ENCODE measurements around the gene PLEKHG4B. TPM values are rescaled to one million over a fixed set of nuclear protein-coding genes. Genes with fewer than 3 reads are reported as not detected.

The PLEKHG4B gene
- total RNA-seq, 1 experiment from 2014 or later, result 44.3 TPM

GRCh38 chr5:199950-200645, 108.1 kb downstream of the PLEKHG4B start:
- Histone ChIP-seq H3T11ph (ENCODE audit: low read length) (no peak overlapping the region), H3K23ac (ENCODE audit: insufficient read length, low read depth, low read length) (no peak overlapping the region), H3K56ac (ENCODE audit: insufficient read length, low read depth, low read length) (no peak overlapping the region), H2AFZ (ENCODE audit: low read length) (no peak overlapping the region), H4K5ac (ENCODE audit: insufficient read length, low read depth, low read length) (no peak overlapping the region), H4K20me1 (ENCODE audit: control insufficient read depth, insufficient read depth, insufficient read length) (no peaks in the 10 kb centered on the region), H2BK5ac (ENCODE audit: insufficient read length, low read length) (no peak overlapping the region), H3K9ac (ENCODE audit: extremely low read depth, insufficient read length, low read length) (no peak overlapping the region), H3K27ac (ENCODE audit: insufficient read length, low read depth, low read length) (no peak overlapping the region), H3K4ac (ENCODE audit: low read depth, low read length) (no peak overlapping the region), H3K18ac (ENCODE audit: insufficient read length, low read depth, low read length) (no peak overlapping the region), H3K9me3 (ENCODE audit: control insufficient read depth, low read depth, low read length) (no peaks in the 10 kb centered on the region), H4K91ac (ENCODE audit: insufficient read length, low read depth, low read length) (no peak overlapping the region), H2BK15ac (ENCODE audit: low read depth, low read length) (no peak overlapping the region), H3K79me2 (ENCODE audit: insufficient read depth, low read length) (no peaks in the 10 kb centered on the region), H2BK20ac (ENCODE audit: low read depth, low read length, poor library complexity, severe bottlenecking) (no peak overlapping the region), H3K14ac (ENCODE audit: insufficient read depth, low read length) (no peak overlapping the region; the same call in 1 of the 2 replicates), H2BK120ac (ENCODE audit: low read depth, low read length, poor library complexity, severe bottlenecking) (no peak overlapping the region), H4K8ac (replicated peaks; ENCODE audit: insufficient read length, low read depth, low read length) (no peak overlapping the region), H3K4me1 (ENCODE audit: insufficient read depth, low read length) (no peaks in the 10 kb centered on the region), H2BK12ac (ENCODE audit: insufficient read length, low read depth, low read length) (no peak overlapping the region), H2AK5ac (ENCODE audit: insufficient read length, low read length) (no peak overlapping the region), H3K27me3 (ENCODE audit: insufficient read depth, low read length) (no peaks in the 10 kb centered on the region), H3K79me1 (ENCODE audit: insufficient read depth, low read depth, low read length, poor library complexity, severe bottlenecking) (no peaks in the 10 kb centered on the region), H3K4me2 (ENCODE audit: insufficient read depth, insufficient read length, low read length) (no peak overlapping the region), H3K23me2 (ENCODE audit: insufficient read length, low read depth, low read length, poor library complexity, severe bottlenecking) (no peaks in the 10 kb centered on the region)
- Mint-ChIP-seq H3K4me3 (no peak overlapping the region), H3K9me3 (no peaks in the 10 kb centered on the region), H3K27me3 (ENCODE audit: low read depth) (no peaks in the 10 kb centered on the region; the same call in 1 of the 2 replicates), H3K4me1 (peaks cover 11 to 21% of the 10 kb centered on the region in 2 experiments), H3K36me3 (ENCODE audit: insufficient read depth in 1 of 3, low read depth in 3 of 3) (peaks cover 4 to 17% (median 16%) of the 10 kb centered on the region in 3 experiments; a peak in 6 of 7 replicates), H3K27ac (peak overlapping the region in 1 of 3 experiments; percentile 19; a peak in 1 of 7 replicates)
- TF ChIP-seq, protein P1, sequence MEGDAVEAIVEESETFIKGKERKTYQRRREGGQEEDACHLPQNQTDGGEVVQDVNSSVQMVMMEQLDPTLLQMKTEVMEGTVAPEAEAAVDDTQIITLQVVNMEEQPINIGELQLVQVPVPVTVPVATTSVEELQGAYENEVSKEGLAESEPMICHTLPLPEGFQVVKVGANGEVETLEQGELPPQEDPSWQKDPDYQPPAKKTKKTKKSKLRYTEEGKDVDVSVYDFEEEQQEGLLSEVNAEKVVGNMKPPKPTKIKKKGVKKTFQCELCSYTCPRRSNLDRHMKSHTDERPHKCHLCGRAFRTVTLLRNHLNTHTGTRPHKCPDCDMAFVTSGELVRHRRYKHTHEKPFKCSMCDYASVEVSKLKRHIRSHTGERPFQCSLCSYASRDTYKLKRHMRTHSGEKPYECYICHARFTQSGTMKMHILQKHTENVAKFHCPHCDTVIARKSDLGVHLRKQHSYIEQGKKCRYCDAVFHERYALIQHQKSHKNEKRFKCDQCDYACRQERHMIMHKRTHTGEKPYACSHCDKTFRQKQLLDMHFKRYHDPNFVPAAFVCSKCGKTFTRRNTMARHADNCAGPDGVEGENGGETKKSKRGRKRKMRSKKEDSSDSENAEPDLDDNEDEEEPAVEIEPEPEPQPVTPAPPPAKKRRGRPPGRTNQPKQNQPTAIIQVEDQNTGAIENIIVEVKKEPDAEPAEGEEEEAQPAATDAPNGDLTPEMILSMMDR (conservative IDR thresholded peaks at IDR 0.05), result no peak
- no peak for DNase-seq
- no CpG with 5 or more reads among the region's 23 CpGs for WGBS (ENCODE audit: extremely low coverage, insufficient read length, low lambda C conversion rate)

Data from H9 (cell line).